Mesenchymal stem cell (in vitro differentiated cells and primary cell): ENCODE measurements around the gene NFAT5.

Experiments
- DNase-seq: peaks from one replicate; pipeline ENCODE4 v3.0.0-alpha.2; 2013
- H2AFZ ChIP-seq: one replicate; pipeline ENCODE4 v1.6.1; 2013; ENCODE audit warnings: low read depth, mild to moderate bottlenecking, control low read depth, inconsistent platforms, low read length, moderate library complexity
- H2AK5ac ChIP-seq: 2 replicates; pipeline ENCODE4 v1.6.1; 2013; ENCODE audit warnings: low read length, moderate library complexity, mild to moderate bottlenecking, inconsistent platforms; ENCODE audit not compliant: severe bottlenecking
- H2BK120ac ChIP-seq: one replicate; pipeline ENCODE4 v1.6.1; 2013; ENCODE audit warnings: low read depth, mild to moderate bottlenecking, inconsistent platforms, low read length, moderate library complexity
- H2BK12ac ChIP-seq, 2 experiments: one replicate each; pipeline ENCODE4 v1.6.1; 2013; ENCODE audit warnings: inconsistent platforms in 2 of 2, low read length in 2 of 2, mild to moderate bottlenecking in 2 of 2, moderate library complexity in 2 of 2, control low read depth in 1 of 2
- H2BK15ac ChIP-seq: one replicate; pipeline ENCODE4 v1.6.1; 2013; ENCODE audit warnings: mild to moderate bottlenecking, low read depth, inconsistent platforms; ENCODE audit not compliant: poor library complexity, severe bottlenecking
- H2BK5ac ChIP-seq: 2 replicates; pipeline ENCODE4 v1.6.1; 2013; ENCODE audit warnings: low read depth, mild to moderate bottlenecking, low read length, control low read depth, inconsistent platforms; ENCODE audit not compliant: poor library complexity, severe bottlenecking
- H3K14ac ChIP-seq, 2 experiments: one replicate each; pipeline ENCODE4 v1.6.1; 2013; ENCODE audit warnings: inconsistent platforms in 2 of 2, low read length in 2 of 2, control low read depth in 1 of 2, mild to moderate bottlenecking in 1 of 2, moderate library complexity in 1 of 2
- H3K18ac ChIP-seq, 2 experiments: one replicate each; pipeline ENCODE4 v1.6.1; 2013; ENCODE audit warnings: inconsistent platforms in 2 of 2, low read length in 2 of 2, control low read depth in 1 of 2, low read depth in 1 of 2, mild to moderate bottlenecking in 1 of 2
- H3K23ac ChIP-seq, 2 experiments: one replicate each; pipeline ENCODE4 v1.6.1; 2013; ENCODE audit warnings: inconsistent platforms in 2 of 2, low read length in 2 of 2, mild to moderate bottlenecking in 2 of 2, moderate library complexity in 2 of 2, control low read depth in 1 of 2
- H3K27ac ChIP-seq: 2 replicates; pipeline ENCODE4 v1.5.1; 2013; ENCODE audit warnings: mild to moderate bottlenecking, moderate library complexity, low read length, control low read depth, inconsistent platforms; ENCODE audit not compliant: poor library complexity, severe bottlenecking
- H3K27me3 ChIP-seq, 2 experiments: 2 replicates each; pipeline versions ENCODE4 v1.6.1 to v1.7.0; 2013; ENCODE audit warnings: low read length in 2 of 2, mild to moderate bottlenecking in 2 of 2, moderate library complexity in 2 of 2, control low read depth in 1 of 2, inconsistent platforms in 1 of 2; ENCODE audit not compliant: control insufficient read depth in 1 of 2, insufficient read depth in 1 of 2
- H3K36me3 ChIP-seq, 2 experiments: 2 replicates each; pipeline versions ENCODE4 v1.6.1 to v1.7.0; 2013; ENCODE audit warnings: low read length in 2 of 2, control low read depth in 1 of 2, inconsistent platforms in 1 of 2, low read depth in 1 of 2, mild to moderate bottlenecking in 1 of 2; ENCODE audit not compliant: insufficient read depth in 2 of 2, control insufficient read depth in 1 of 2
- H3K4ac ChIP-seq, 2 experiments: one replicate each; pipeline ENCODE4 v1.6.1; 2013; ENCODE audit warnings: inconsistent platforms in 2 of 2, low read length in 2 of 2, mild to moderate bottlenecking in 2 of 2, moderate library complexity in 2 of 2, control low read depth in 1 of 2, low read depth in 1 of 2
- H3K4me1 ChIP-seq: 2 replicates; pipeline ENCODE4 v1.6.1; 2013; ENCODE audit warnings: low read depth, low read length, control low read depth; ENCODE audit not compliant: control insufficient read depth, insufficient read depth
- H3K4me2 ChIP-seq: 2 replicates; pipeline ENCODE4 v1.6.1; 2013; ENCODE audit warnings: low read length, mild to moderate bottlenecking, inconsistent platforms; ENCODE audit not compliant: poor library complexity, severe bottlenecking
- H3K4me3 ChIP-seq, 2 experiments: 2 replicates each; pipeline versions ENCODE4 v1.5.1 to v1.7.0; 2013; ENCODE audit warnings: low read length in 2 of 2, mild to moderate bottlenecking in 2 of 2, control low read depth in 1 of 2, low read depth in 1 of 2; ENCODE audit not compliant: insufficient read depth in 1 of 2
- H3K79me1 ChIP-seq: replicated peaks from 2 replicates; pipeline ENCODE4 v1.6.1; 2013; ENCODE audit warnings: mild to moderate bottlenecking, control low read depth, low read length, inconsistent platforms; ENCODE audit not compliant: poor library complexity, severe bottlenecking
- H3K9ac ChIP-seq: 2 replicates; pipeline ENCODE4 v1.7.0; 2013; ENCODE audit warnings: mild to moderate bottlenecking, low read length, moderate library complexity
- H3K9me3 ChIP-seq: 2 replicates; pipeline ENCODE4 v1.7.0; 2013; ENCODE audit warnings: mild to moderate bottlenecking, low read length; ENCODE audit not compliant: control insufficient read depth
- H4K8ac ChIP-seq: one replicate; pipeline ENCODE4 v1.6.1; 2013; ENCODE audit warnings: inconsistent platforms, mild to moderate bottlenecking, low read length, moderate library complexity
- H4K91ac ChIP-seq: one replicate; pipeline ENCODE4 v1.6.1; 2013; ENCODE audit warnings: mild to moderate bottlenecking, low read length, inconsistent platforms
- WGBS: methylation state at CpG from one replicate; pipeline ENCODE4 v1.1.7; 2013; ENCODE audit warnings: mixed read lengths; 5-methylcytosine and 5-hydroxymethylcytosine counted together

The NFAT5 gene

GRCh38 chr16:69732101-69732500 is 166.3 kb downstream of the NFAT5 start:
- H4K91ac ChIP-seq: no peak overlapping the region
- no peak overlapping the region for H3K27ac ChIP-seq
- no peak overlapping the region for H4K8ac ChIP-seq
- no peak overlapping the region for H2AK5ac ChIP-seq
- peaks cover 8% of the 10 kb centered on the region for H3K4me1 ChIP-seq
- H2BK12ac ChIP-seq: no peak overlapping the region
- no peak overlapping the region for H3K4me2 ChIP-seq
- no peak overlapping the region for H3K4me3 ChIP-seq
- H2BK5ac ChIP-seq: no peak overlapping the region
- H3K79me1 ChIP-seq: no peaks in the 10 kb centered on the region
- H3K36me3 ChIP-seq: peaks cover 0 to 4% of the 10 kb centered on the region in 2 experiments
- no peak overlapping the region for H3K9ac ChIP-seq
- H3K9me3 ChIP-seq: no peaks in the 10 kb centered on the region
- H3K18ac ChIP-seq: no peak overlapping the region
- H3K4ac ChIP-seq: no peak overlapping the region
- H3K14ac ChIP-seq: no peak overlapping the region
- WGBS: 100% methylated on average over 6 of the region's 6 CpGs
- no peak for DNase-seq
- peak overlapping the region; percentile 79 for H2BK15ac ChIP-seq
- H3K23ac ChIP-seq: no peak overlapping the region
- H2BK120ac ChIP-seq: no peak overlapping the region
- H2AFZ ChIP-seq: no peak overlapping the region
- H3K27me3 ChIP-seq: no peaks in the 10 kb centered on the region

- no peak overlapping the region for H3K18ac ChIP-seq
Observed at GRCh38 chr16:69741519-69741918, 175.8 kb downstream of the NFAT5 start.

GRCh38 chr16:69741951-69742904 is 176.5 kb downstream of the NFAT5 start:
- Histone ChIP-seq H2BK15ac (no peak overlapping the region), H4K8ac (peak overlapping the region; percentile 41), H4K91ac (no peak overlapping the region), H3K4me3 (no peak overlapping the region), H3K36me3 (peaks cover 61 to 73% of the 10 kb centered on the region in 2 experiments), H3K9me3 (no peaks in the 10 kb centered on the region), H3K4ac (no peak overlapping the region), H3K9ac (peak overlapping the region; percentile 33), H3K18ac (no peak overlapping the region), H2BK12ac (no peak overlapping the region), H3K23ac (no peak overlapping the region), H3K4me2 (peak overlapping the region; percentile 33), H3K27me3 (no peaks in the 10 kb centered on the region), H2AK5ac (no peak overlapping the region), H2BK5ac (no peak overlapping the region), H2BK120ac (no peak overlapping the region), H3K4me1 (peaks cover 9% of the 10 kb centered on the region), H3K27ac (peak overlapping the region; percentile 58), H2AFZ (no peak overlapping the region), H3K79me1 (peaks cover 11% of the 10 kb centered on the region), H3K14ac (no peak overlapping the region)
- peak; percentile 38 for DNase-seq
- WGBS: 95% methylated on average over 39 of the region's 41 CpGs

More at GRCh38 chr16:69741519-69741918, 175.8 kb downstream of the NFAT5 start:
- H3K4ac ChIP-seq: no peak overlapping the region
- no peak overlapping the region for H3K4me3 ChIP-seq
- H3K4me2 ChIP-seq: no peak overlapping the region
- peak overlapping the region; percentile 58 for H3K27ac ChIP-seq
- H3K14ac ChIP-seq: no peak overlapping the region
- H2BK15ac ChIP-seq: no peak overlapping the region
- peaks cover 11% of the 10 kb centered on the region for H3K79me1 ChIP-seq
- DNase-seq: peak; percentile 30
- H3K23ac ChIP-seq: no peak overlapping the region
- H3K27me3 ChIP-seq: no peaks in the 10 kb centered on the region
- H3K9ac ChIP-seq: peak overlapping the region; percentile 33
- no peak overlapping the region for H2BK120ac ChIP-seq
- H4K91ac ChIP-seq: no peak overlapping the region
- no peak overlapping the region for H2BK12ac ChIP-seq
- H2BK5ac ChIP-seq: no peak overlapping the region
- peaks cover 9% of the 10 kb centered on the region for H3K4me1 ChIP-seq
- no peak overlapping the region for H2AFZ ChIP-seq
- peaks cover 57 to 70% of the 10 kb centered on the region in 2 experiments for H3K36me3 ChIP-seq
- no peaks in the 10 kb centered on the region for H3K9me3 ChIP-seq
- H4K8ac ChIP-seq: no peak overlapping the region
- no peak overlapping the region for H2AK5ac ChIP-seq
- WGBS: 82% methylated on average over 6 of the region's 8 CpGs

- H3K4me2 ChIP-seq: no peak overlapping the region
- no peak overlapping the region for H3K27ac ChIP-seq
- no peak overlapping the region for H2BK120ac ChIP-seq
- H3K79me1 ChIP-seq: peaks cover 18% of the 10 kb centered on the region
- no peak overlapping the region for H2AFZ ChIP-seq
- no peak overlapping the region for H4K91ac ChIP-seq
- no peak overlapping the region for H3K4ac ChIP-seq
- no peak overlapping the region for H3K4me3 ChIP-seq
- no peak overlapping the region for H3K23ac ChIP-seq
- no peak overlapping the region for H4K8ac ChIP-seq
- WGBS: 97% methylated on average over 35 of the region's 35 CpGs
- no peak overlapping the region for H3K18ac ChIP-seq
- no peak overlapping the region for H2AK5ac ChIP-seq
- no peak overlapping the region for H2BK12ac ChIP-seq
- H3K27me3 ChIP-seq: no peaks in the 10 kb centered on the region
- no peaks in the 10 kb centered on the region for H3K9me3 ChIP-seq
- H3K14ac ChIP-seq: no peak overlapping the region
- H2BK5ac ChIP-seq: no peak overlapping the region
- H2BK15ac ChIP-seq: no peak overlapping the region
- no peak overlapping the region for H3K9ac ChIP-seq
- peaks cover 9% of the 10 kb centered on the region for H3K4me1 ChIP-seq
- DNase-seq: no peak
- H3K36me3 ChIP-seq: peaks cover 71 to 91% of the 10 kb centered on the region in 2 experiments
Observed at GRCh38 chr16:69744363-69745231, 178.8 kb downstream of the NFAT5 start.
